H1 (cell line): ENCODE results near the gene SYDE2. TPM values are rescaled to one million over a fixed set of nuclear protein-coding genes. Genes with fewer than 3 reads are reported as not detected.

Experiments
- CTCF ChIA-PET: fragments of 300-600 bp; sonication (Branson Sonifier 250); formaldehyde crosslinking; loops from one replicate; lab custom pipeline; 2021; ENCODE audit not compliant: partially characterized antibody; lab: Charles Lee
- POLR2A ChIA-PET: fragments of 300-600 bp; sonication (Branson Sonifier 250); formaldehyde crosslinking; loops from one replicate; lab custom pipeline; 2021; ENCODE audit warnings: inconsistent platforms; ENCODE audit not compliant: partially characterized antibody; lab: Charles Lee
- DNase-seq, 2 experiments: peaks; one replicate each; pipeline versions ENCODE4 v3.0.0 to v3.0.0-alpha.2; 2010 to 2022; ENCODE audit warnings: low spot score in 2 of 2, low read depth in 1 of 2, mixed read lengths in 1 of 2
- FAIRE-seq: peaks from 2 replicates; lab custom pipeline; 2011; peaks lifted over from hg19 to GRCh38; lab: Jason Lieb, UNC
- H2AFZ ChIP-seq: 2 replicates; pipeline ENCODE4 v1.8.1; 2012; ENCODE audit warnings: low read length, inconsistent platforms
- H2AK5ac ChIP-seq: 2 replicates; pipeline ENCODE4 v1.6.1; 2013; ENCODE audit warnings: low read depth, low read length
- H2BK120ac ChIP-seq: replicated peaks from 2 replicates; pipeline ENCODE3; 2013; ENCODE audit warnings: low read depth, low read length, inconsistent platforms
- H2BK12ac ChIP-seq: 2 replicates; pipeline ENCODE4 v1.6.1; 2013; ENCODE audit warnings: low read depth, low read length
- H2BK15ac ChIP-seq: 2 replicates; pipeline ENCODE4 v1.6.1; 2013; ENCODE audit warnings: low read length
- H2BK20ac ChIP-seq: 2 replicates; pipeline ENCODE4 v1.6.1; 2013; ENCODE audit warnings: low read length
- H2BK5ac ChIP-seq: 2 replicates; pipeline ENCODE4 v1.6.1; 2013; ENCODE audit warnings: low read depth, low read length
- H3K14ac ChIP-seq: 2 replicates; pipeline ENCODE4 v1.6.1; 2013; ENCODE audit warnings: inconsistent platforms; ENCODE audit not compliant: insufficient read length
- H3K18ac ChIP-seq: 2 replicates; pipeline ENCODE4 v1.6.1; 2013; ENCODE audit warnings: low read length; ENCODE audit errors: extremely low read depth
- H3K23ac ChIP-seq: 2 replicates; pipeline ENCODE4 v1.6.1; 2013; ENCODE audit warnings: inconsistent platforms; ENCODE audit not compliant: insufficient read length
- H3K23me2 ChIP-seq: 2 replicates; pipeline ENCODE4 v1.6.1; 2013; ENCODE audit warnings: low read depth, low read length
- H3K27ac ChIP-seq: 2 replicates; pipeline ENCODE4 v1.6.1; 2011; ENCODE audit warnings: low read depth, low read length, inconsistent platforms
- H3K27me3 ChIP-seq, 4 experiments: replicated peaks in 1 of 4; 1 replicate in 1 of 4; 2 replicates in 3 of 4; pipeline versions ENCODE4 v1.6.1 to v1.8.1; 2011 to 2013; ENCODE audit warnings: low read length in 3 of 4, mild to moderate bottlenecking in 3 of 4, inconsistent platforms in 2 of 4, mixed read lengths in 2 of 4, moderate library complexity in 1 of 4; ENCODE audit not compliant: control insufficient read depth in 3 of 4, insufficient read depth in 3 of 4; ENCODE audit errors: extremely low read depth in 1 of 4
- H3K36me3 ChIP-seq, 4 experiments: 2 replicates each; pipeline versions ENCODE4 v1.6.1 to v1.8.1; 2011 to 2013; ENCODE audit warnings: mild to moderate bottlenecking in 4 of 4, low read length in 3 of 4, moderate library complexity in 2 of 4, control low read depth in 1 of 4, inconsistent platforms in 1 of 4; ENCODE audit not compliant: insufficient read depth in 4 of 4, control insufficient read depth in 2 of 4
- H3K4ac ChIP-seq: replicated peaks from 2 replicates; pipeline ENCODE3; 2013; ENCODE audit warnings: low read length, low read depth, mixed read lengths, inconsistent platforms; ENCODE audit not compliant: insufficient read length
- H3K4me1 ChIP-seq, 4 experiments: replicated peaks in 1 of 4; 1 replicate in 1 of 4; 2 replicates in 3 of 4; pipeline versions ENCODE4 v1.6.1 to v1.8.1; 2011 to 2013; ENCODE audit warnings: low read length in 3 of 4, inconsistent platforms in 2 of 4, mixed read lengths in 1 of 4; ENCODE audit not compliant: insufficient read depth in 4 of 4, control insufficient read depth in 3 of 4
- H3K4me2 ChIP-seq, 2 experiments: 2 replicates each; pipeline versions ENCODE4 v1.6.1 to v1.8.1; 2011 to 2013; ENCODE audit warnings: low read depth in 2 of 2, low read length in 2 of 2, control low read depth in 1 of 2, inconsistent platforms in 1 of 2, mild to moderate bottlenecking in 1 of 2; ENCODE audit not compliant: insufficient read depth in 1 of 2
- H3K4me3 ChIP-seq, 4 experiments: fragments of 200-600, 300-600 bp in 1 of 4; sonication (generic), shearing (Covaris generic), sonication (Bioruptor Twin) in 1 of 4; 2 replicates each; pipeline versions ENCODE4 v1.5.1 to v1.8.1; 2011 to 2016; ENCODE audit warnings: low read length in 4 of 4, low read depth in 3 of 4, control low read depth in 2 of 4, inconsistent platforms in 2 of 4, mild to moderate bottlenecking in 2 of 4, mixed read lengths in 1 of 4, moderate library complexity in 1 of 4; ENCODE audit not compliant: insufficient read depth in 2 of 4; ENCODE audit errors: extremely low read depth in 1 of 4
- H3K56ac ChIP-seq: replicated peaks from 2 replicates; pipeline ENCODE3; 2013; ENCODE audit warnings: low read depth, mild to moderate bottlenecking, mixed read lengths, low read length, inconsistent platforms; ENCODE audit not compliant: insufficient read length
- H3K79me1 ChIP-seq: 2 replicates; pipeline ENCODE4 v1.6.1; 2013; ENCODE audit warnings: low read depth, low read length, control low read depth
- H3K79me2 ChIP-seq, 2 experiments: 2 replicates each; pipeline versions ENCODE4 v1.6.1 to v1.8.1; 2012 to 2013; ENCODE audit warnings: low read length in 2 of 2, mild to moderate bottlenecking in 2 of 2, inconsistent platforms in 1 of 2; ENCODE audit not compliant: insufficient read depth in 2 of 2, control insufficient read depth in 1 of 2
- H3K9ac ChIP-seq, 4 experiments: replicated peaks in 1 of 4; 1 replicate in 1 of 4; 2 replicates in 3 of 4; pipeline versions ENCODE4 v1.6.1 to v1.8.1; 2011 to 2013; ENCODE audit warnings: low read depth in 3 of 4, low read length in 3 of 4, control low read depth in 2 of 4, mild to moderate bottlenecking in 2 of 4, moderate library complexity in 2 of 4, inconsistent platforms in 1 of 4; ENCODE audit errors: extremely low read depth in 1 of 4
- H3K9me3 ChIP-seq, 2 experiments: 2 replicates each; pipeline versions ENCODE4 v1.6.1 to v1.8.1; 2012 to 2013; ENCODE audit warnings: mild to moderate bottlenecking in 2 of 2, moderate library complexity in 2 of 2, control low read depth in 1 of 2, inconsistent platforms in 1 of 2, low read depth in 1 of 2, low read length in 1 of 2, mixed read lengths in 1 of 2; ENCODE audit not compliant: insufficient read depth in 2 of 2
- H4K20me1 ChIP-seq, 2 experiments: replicated peaks in 1 of 2; 2 replicates each; pipeline versions ENCODE3 to v1.8.1; 2011 to 2013; ENCODE audit warnings: inconsistent platforms in 2 of 2, low read length in 2 of 2, mild to moderate bottlenecking in 1 of 2; ENCODE audit not compliant: insufficient read depth in 2 of 2, control insufficient read depth in 1 of 2
- H4K5ac ChIP-seq: 2 replicates; pipeline ENCODE4 v1.6.1; 2013; ENCODE audit warnings: low read length, low read depth, mixed read lengths, inconsistent platforms; ENCODE audit not compliant: insufficient read length
- H4K8ac ChIP-seq: 2 replicates; pipeline ENCODE4 v1.8.0; 2013; ENCODE audit warnings: mild to moderate bottlenecking, moderate library complexity, low read length, inconsistent platforms; ENCODE audit not compliant: insufficient read depth; ENCODE audit errors: extremely low read depth
- H4K91ac ChIP-seq: replicated peaks from 2 replicates; pipeline ENCODE3; 2013; ENCODE audit warnings: low read length, mixed read lengths, inconsistent platforms; ENCODE audit not compliant: insufficient read length
- ASH2L ChIP-seq: fragments of 200-600, 300-600 bp; sonication (generic); IDR thresholded peaks from one replicate; pipeline ENCODE4 v1.7.1; 2017; ENCODE audit warnings: low read length
- SUZ12 ChIP-seq: fragments of 200-600 bp; sonication (generic); IDR thresholded peaks from 2 replicates; pipeline ENCODE4 v1.6.1; 2012; ENCODE audit warnings: mild to moderate bottlenecking, inconsistent platforms, low read length, moderate library complexity, mixed read lengths
- TCF12 ChIP-seq: IDR thresholded peaks from 2 replicates; pipeline ENCODE4 v1.6.1; 2011; ENCODE audit warnings: low read depth, mild to moderate bottlenecking, low read length
- WGBS, 2 experiments: shearing (Covaris generic) in 1 of 2; methylation state at CpG; one replicate each; pipeline versions ENCODE4 v1.1.6 to v1.1.7; 2013 to 2015; ENCODE audit warnings: low lambda C conversion rate in 2 of 2, mixed read lengths in 2 of 2, inconsistent platforms in 1 of 2, low coverage in 1 of 2, missing lambda C conversion rate in 1 of 2; ENCODE audit not compliant: insufficient replicate concordance in 2 of 2, insufficient coverage in 1 of 2, insufficient read length in 1 of 2; ENCODE audit errors: extremely low coverage in 1 of 2, missing lambda C conversion rate in 1 of 2; 5-methylcytosine and 5-hydroxymethylcytosine counted together
- polyA plus RNA-seq, 7 experiments: library from polyadenylated mRNA; depleted of rRNA in 3 of 7; stranded (reverse) in 5 of 7; unstranded in 2 of 7; fragments of >200 nt in 5 of 7; fragments of 200-250 nt in 2 of 7; gene quantifications; 1 replicate in 5 of 7; 2 replicates in 1 of 7; 4 replicates in 1 of 7; pipeline versions ENCODE4 v1.2.1 to v1.2.3, GENCODE V29; 2011 to 2013; ENCODE audit warnings: missing spikeins in 2 of 7, mixed read lengths in 2 of 7
- total RNA-seq: library from RNA; stranded (reverse); fragmentation: NEBNext Ultra II Directional; extraction: Animal tissue kit (Norgen Biotek cat#: 25700); gene quantifications from 2 replicates; pipeline ENCODE4 v1.2.1, GENCODE V29; 2021

SYDE2 gene
- total and polyA plus RNA-seq, 2 of the 8 experiments (the other 6 are each of a cell fraction or from before 2014, with no cell fraction given): 1.6 to 14.6 TPM

GRCh38 chr1:85182700-85183099, 18.1 kb downstream of the SYDE2 start:
- CTCF ChIA-PET: interaction anchor here (0.6 to 1.7 kb wide), 3 partner anchors 14 to 654 kb away, joined by 3 to 4 read pairs (median 3); no protein-coding TSS in a partner anchor
- no peak overlapping the region for H3K9ac ChIP-seq
- H3K4me1 ChIP-seq: no peaks in the 10 kb centered on the region
- no peak overlapping the region for H2AFZ ChIP-seq
- H4K20me1 ChIP-seq: no peaks in the 10 kb centered on the region
- H4K5ac ChIP-seq: no peak overlapping the region
- H3K14ac ChIP-seq: no peak overlapping the region
- POLR2A ChIA-PET: no interaction called here
- no peak overlapping the region for H2BK15ac ChIP-seq
- WGBS, 2 experiments: 95% methylated on average over 6 of the region's 6 CpGs; no CpG with 5 or more reads in 1 of the 2 experiments
- H3K27ac ChIP-seq: no peak overlapping the region
- no peak overlapping the region for H3K4ac ChIP-seq
- H2BK5ac ChIP-seq: no peak overlapping the region
- no peaks in the 10 kb centered on the region for H3K23me2 ChIP-seq
- H4K91ac ChIP-seq: no peak overlapping the region
- H3K4me3 ChIP-seq: no peak overlapping the region
- no peak overlapping the region for H2BK120ac ChIP-seq
- H3K36me3 ChIP-seq: peaks cover 0 to 14% (median 1%) of the 10 kb centered on the region in 4 experiments; a peak in 3 of 8 replicates
- no peaks in the 10 kb centered on the region for H3K9me3 ChIP-seq
- DNase-seq: no peak
- H3K79me2 ChIP-seq: peaks cover 0 to 4% of the 10 kb centered on the region in 2 experiments; a peak in 3 of 4 replicates
- H2AK5ac ChIP-seq: no peak overlapping the region
- no peaks in the 10 kb centered on the region; the same call in 1 of the 2 replicates for H3K79me1 ChIP-seq
- H3K4me2 ChIP-seq: no peak overlapping the region
- H3K27me3 ChIP-seq: no peaks in the 10 kb centered on the region
- TF ChIP-seq TCF12: no peak
- TF ChIP-seq SUZ12: no peak
- TF ChIP-seq ASH2L: no peak
- no peak overlapping the region for H2BK20ac ChIP-seq
- H4K8ac ChIP-seq: no peak overlapping the region
- no peak for FAIRE-seq
- no peak overlapping the region for H3K56ac ChIP-seq
- no peak overlapping the region for H3K23ac ChIP-seq
- no peak overlapping the region for H2BK12ac ChIP-seq
- H3K18ac ChIP-seq: no peak overlapping the region
